Stimulated activated CD4-positive, alpha-beta T cell treated with anti-CD3 and anti-CD28 coated beads, Interleukin-1b, Interleukin-23, amount 100 ng/mL, for 1 hour (primary cell): ENCODE measurements around the gene ZNF862.
"Not testable (repeated sequence)": the region's sequence is repeated elsewhere in the genome, so short reads cannot be mapped to it uniquely, and the experiment has no call there.

Source experiments
- DNase-seq, 2 donors: peaks; one replicate each; pipeline ENCODE4 v3.0.0-alpha.2; 2020; ENCODE audit warnings: low read depth in 2 of 2

The ZNF862 gene

DNA sequence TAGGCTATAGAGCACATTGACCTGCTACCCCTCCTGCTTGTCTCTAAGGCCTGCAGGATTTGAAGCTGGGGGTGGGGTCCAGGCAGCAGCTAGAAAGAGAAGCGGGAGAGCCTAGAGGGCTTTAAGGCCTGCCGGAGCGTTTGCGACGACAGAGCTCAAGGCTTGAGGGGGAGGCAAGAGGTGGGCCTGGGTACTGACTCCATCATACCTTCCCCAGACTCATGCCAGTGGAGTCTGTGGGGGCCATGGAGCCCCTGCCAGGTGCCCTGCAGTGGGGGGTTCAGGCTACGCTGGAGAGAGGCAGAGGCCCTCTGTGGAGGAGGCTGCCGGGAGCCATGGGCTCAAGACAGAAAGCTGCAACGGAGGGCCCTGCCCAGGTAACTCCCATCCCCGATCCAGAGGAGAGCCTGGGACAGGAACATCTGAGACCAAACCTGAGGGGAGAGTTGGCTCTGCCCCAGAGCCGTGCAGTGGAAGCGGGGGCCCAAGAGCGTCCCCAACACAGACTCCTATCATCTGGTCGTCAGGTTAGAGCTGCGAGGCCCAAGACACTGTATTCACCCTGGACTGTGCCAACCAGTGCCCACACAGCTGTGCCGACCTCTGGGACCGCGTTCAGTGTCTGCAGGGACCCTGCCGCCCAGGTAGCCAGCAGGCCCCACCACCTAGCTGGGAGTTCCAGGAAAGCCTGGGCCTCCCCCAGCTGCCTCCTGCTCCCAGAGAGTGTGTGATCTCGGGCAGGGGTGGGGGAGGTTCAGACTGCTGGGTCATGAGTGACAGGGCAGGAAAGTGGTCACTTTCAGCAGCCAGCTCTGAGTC is 13.2 kb upstream of the ZNF862 start:
- no peak for DNase-seq

DNA sequence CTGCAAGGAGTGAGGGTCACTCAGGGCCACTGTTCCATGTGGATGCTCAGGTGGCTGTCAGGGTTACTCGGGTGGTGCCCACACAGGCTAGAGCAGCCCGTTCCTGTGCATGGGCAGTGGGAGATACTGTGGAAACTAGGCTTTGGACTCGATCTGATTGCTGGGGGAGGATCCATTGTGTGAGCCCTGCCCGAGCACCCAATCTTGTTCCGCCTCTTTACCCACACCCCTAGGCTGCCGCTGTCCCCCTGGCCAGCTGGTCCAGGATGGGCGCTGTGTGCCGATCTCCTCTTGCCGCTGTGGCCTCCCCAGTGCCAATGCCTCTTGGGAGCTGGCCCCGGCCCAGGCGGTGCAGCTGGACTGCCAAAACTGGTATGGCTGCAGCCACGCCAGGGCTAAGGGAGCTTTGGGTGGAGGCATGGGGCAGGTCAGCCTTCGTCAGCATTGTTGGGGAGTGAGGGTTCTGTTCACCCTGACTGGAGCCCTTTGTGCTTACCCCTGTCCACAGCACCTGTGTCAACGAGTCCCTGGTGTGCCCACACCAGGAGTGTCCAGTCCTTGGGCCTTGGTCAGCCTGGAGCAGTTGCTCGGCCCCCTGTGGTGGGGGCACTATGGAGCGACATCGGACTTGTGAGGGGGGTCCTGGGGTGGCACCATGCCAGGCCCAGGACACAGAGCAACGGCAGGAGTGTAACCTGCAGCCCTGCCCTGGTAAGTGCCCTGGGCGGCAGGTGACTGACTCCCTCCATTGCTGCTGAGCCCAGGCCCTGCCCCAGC is 12.4 kb upstream of the ZNF862 start:
- DNase-seq, result no peak

- no peak for DNase-seq
Measured at GRCh38 chr7:149826344-149827088, 11.7 kb upstream of the ZNF862 start.

- DNase-seq, result no peak
Measured at GRCh38 chr7:149827089-149827981, 10.8 kb upstream of the ZNF862 start.

GRCh38 chr7:149828357-149829309 is 9.5 kb upstream of the ZNF862 start:
- no peak for DNase-seq

- not testable (repeated sequence) for DNase-seq
Measured at GRCh38 chr7:149830527-149830926, 7.6 kb upstream of the ZNF862 start.

GRCh38 chr7:149830997-149831740 is 7.0 kb upstream of the ZNF862 start:
- DNase-seq, result no peak

GRCh38 chr7:149831741-149832219 is 6.4 kb upstream of the ZNF862 start:
- DNase-seq, result no peak

DNA sequence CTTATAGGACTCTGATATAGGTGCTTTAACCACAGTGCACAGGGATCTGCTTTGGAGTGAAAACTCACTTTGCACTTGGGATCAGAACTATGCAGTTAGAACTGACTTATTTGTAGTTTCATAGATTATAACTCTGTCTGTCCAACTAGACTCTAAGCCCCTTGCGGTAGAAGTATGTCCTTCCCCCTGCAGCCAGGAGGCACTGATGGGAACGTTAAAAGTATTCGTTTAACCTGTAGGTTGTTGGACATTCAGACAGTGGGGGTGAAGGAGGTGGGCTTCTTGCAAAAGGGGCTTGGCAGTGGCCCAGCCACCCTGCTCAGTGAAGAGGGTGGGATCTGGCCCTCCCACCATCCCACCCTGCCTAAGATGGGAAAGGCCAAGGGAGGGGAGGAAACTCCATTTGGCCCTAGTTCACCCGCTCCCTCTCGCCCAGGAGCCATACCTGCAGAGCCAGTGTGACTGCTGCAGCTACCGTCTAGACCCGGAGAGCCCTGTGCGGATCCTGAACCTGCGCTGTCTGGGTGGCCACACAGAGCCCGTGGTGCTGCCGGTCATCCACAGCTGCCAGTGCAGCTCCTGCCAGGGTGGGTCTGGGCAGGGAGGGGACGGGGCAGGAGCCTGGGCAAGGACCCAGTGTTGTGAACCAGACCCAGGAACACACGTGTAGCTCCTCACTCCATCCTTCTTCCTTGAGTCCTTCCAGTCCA is 5.7 kb upstream of the ZNF862 start:
- DNase-seq, result no peak

DNA sequence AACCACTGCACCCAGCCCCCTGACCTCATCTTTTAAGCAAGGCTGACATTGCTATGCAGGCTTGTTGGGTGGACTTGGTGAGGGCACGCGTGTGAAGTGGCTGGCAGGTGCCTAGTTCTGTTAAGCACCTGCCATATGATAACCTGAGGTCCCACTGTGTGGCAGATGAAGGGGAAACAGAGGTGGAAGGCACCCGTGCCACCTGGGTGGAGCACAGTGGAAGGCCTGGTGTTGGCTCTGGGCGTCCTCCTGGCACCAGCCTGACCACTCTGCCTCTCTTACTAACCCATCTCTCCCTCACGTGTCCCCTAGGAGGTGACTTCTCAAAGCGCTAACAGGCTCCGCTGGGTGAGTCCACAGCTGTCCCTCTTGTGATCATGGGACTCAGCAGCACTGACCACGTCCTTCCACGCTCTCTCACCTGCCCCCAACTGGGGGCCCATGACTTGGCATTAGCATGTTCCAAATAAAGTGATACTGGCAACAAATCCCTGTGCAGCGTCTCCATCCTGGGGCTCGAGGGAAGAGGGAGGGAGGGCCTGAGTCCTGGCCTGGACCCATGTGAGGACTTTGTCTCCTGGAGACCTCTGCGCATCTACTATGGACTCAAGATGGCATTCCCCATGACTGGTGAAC is 4.6 kb upstream of the ZNF862 start:
- DNase-seq, result no peak

DNA sequence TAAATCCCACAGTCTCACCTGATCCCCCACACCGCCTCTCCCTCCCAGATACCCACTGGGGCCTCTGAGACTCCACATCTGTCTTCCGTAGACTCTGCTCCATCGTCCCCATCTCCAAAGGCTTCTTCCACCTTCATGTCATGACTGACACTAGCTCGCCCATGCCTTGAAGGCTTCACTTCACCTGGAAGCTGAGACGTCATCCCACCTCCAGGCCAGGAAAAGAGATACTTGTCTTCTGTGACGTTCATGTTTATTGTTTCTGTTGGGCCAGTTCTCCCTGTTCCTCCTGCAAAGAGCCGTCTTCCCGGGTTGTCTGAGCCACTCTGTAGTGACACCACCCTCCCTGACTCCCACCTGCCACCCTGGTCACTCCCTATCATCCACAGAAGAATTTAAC is 3.6 kb upstream of the ZNF862 start:
- DNase-seq, result no peak

DNA sequence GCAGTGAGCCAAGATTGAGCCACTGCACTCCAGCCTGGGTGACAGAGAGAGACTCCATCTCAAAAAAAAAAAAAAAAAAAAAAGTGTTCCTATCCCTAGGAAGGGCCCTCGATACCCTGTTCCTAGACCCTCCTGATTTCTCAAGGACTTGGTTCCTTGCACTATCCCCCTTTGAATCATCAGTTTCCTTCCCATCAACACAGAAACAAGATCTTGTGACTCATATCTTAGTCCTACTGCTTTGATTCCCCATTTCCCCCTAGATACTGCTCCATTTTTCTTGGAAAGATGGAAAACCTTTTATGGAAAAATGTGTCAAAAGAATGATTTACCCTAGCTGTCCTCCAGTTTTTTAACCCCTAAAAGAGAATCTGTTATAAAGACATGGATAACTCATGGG is 1.7 kb upstream of the ZNF862 start:
- DNase-seq, result no peak

DNA sequence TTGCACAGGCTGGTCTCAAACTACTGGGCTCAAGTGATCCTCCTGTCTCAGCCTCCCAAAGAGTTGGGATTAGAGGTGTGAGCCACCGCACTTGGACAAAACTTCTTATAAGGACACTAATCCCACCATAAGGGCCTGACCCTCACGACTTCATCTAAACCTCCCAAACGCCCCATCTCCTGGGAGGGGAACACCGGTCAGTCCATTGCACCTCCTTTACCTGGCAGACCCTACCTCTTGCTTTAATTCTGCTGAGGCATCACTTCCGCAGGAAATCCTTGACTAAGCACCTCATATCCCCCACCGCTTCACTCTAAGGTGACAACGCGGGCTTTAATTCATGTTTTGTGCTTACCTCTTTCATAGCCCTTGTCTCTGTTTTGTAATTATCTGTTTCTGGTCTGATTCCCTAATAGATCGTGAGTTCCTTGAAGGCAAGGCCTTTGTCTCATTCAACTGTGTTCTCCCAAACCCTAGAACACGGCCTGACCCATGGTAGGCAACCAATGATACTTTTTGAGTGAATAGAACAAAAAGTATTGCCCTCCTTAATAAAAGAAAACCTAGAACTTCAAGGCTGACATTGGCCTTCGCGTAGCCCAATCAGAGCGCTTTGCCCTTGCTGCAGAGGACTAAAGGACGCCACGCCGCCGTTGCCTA is 481 bp upstream of the ZNF862 start:
- DNase-seq, result no peak

- DNase-seq, result no peak
Measured at GRCh38 chr7:149838992-149839408, 825 bp downstream of the ZNF862 start.

DNA sequence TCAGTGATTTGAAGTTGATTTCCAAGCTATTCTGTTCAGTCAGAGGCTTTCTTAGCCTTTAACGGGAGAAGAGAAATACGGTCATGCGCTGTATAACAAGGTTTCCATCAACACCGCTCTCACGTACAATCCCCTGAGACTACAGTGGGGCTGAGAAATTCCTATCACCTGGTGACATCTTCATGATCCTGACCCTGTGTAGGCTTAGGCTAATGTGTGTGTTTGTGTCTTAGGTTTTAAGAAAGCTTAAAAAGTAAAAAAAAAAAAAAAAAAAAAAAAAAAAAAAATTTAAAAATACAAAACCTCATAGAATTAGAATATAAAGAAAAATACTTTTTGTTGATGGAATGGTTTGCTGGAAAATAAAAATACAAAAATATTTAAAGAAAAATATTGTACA is 1.8 kb downstream of the ZNF862 start:
- no peak for DNase-seq

DNA sequence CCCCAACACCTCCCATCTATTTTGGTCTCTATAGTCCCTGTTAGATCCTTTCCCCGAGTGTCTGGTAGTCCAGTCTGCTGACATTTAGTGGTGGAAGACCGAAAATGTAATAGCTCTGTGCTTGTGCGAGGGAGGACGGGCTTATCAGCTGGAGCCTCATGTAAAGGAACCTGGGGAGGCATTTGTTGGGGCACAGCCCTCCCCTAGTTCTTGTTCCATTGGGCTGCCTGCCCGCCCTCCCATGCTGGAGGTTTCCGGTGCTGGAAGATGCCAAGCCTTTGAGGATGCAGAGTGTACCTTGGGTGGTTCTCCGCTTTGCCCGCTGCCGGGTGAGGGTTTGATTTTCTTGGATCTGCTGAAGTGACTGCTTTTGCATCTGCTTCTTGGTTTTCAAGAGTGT is 5.4 kb downstream of the ZNF862 start:
- DNase-seq, result no peak

DNA sequence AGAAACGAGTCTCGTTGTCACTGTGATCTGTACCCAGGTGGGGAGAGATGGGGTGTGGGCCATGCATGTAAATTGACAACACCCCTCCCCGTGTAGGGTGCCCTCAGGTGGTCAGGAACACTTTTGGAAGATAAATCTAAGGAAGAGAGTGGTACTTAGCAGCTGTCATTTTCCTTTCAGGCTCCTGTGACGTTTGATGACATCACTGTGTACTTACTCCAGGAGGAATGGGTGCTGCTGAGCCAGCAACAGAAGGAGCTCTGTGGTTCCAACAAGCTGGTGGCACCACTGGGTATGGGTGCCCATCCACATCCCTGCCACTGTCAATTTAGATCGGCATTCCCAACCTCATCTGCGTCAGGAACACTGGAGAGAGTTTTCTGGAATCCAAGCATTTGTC is 6.3 kb downstream of the ZNF862 start:
- DNase-seq, result no peak
